Measurements from ENCODE around the gene E2F4. TPM values are rescaled to one million over a fixed set of nuclear protein-coding genes. Genes with fewer than 3 reads are reported as not detected.
A peak's percentile ranks its signal among the peaks of the same experiment; 100 is the strongest.

The E2F4 gene
- total RNA-seq, 1 experiment from 2014 or later: 114 TPM

- Histone ChIP-seq H3K27me3 (ENCODE audit: insufficient read depth, low read length) (no peaks in the 10 kb centered on the region), H3K4me2 (ENCODE audit: low read length) (peak overlapping the region; percentile 94), H3K9me2 (ENCODE audit: insufficient read depth) (no peaks in the 10 kb centered on the region), H4K20me1 (ENCODE audit: insufficient read depth) (no peaks in the 10 kb centered on the region), H3K9ac (ENCODE audit: low read length) (peak overlapping the region; percentile 87), H3K79me2 (ENCODE audit: insufficient read depth, low read length) (peaks cover 57% of the 10 kb centered on the region), H3K4me1 (ENCODE audit: control insufficient read depth in 1 of 2, insufficient read depth in 2 of 2, low read length in 2 of 2) (peaks cover 56 to 86% of the 10 kb centered on the region in 2 experiments), H2AFZ (ENCODE audit: low read depth, low read length, poor library complexity, severe bottlenecking) (no peak overlapping the region), H3K36me3 (ENCODE audit: control insufficient read depth in 1 of 2, insufficient read depth in 2 of 2, low read length in 2 of 2) (no peaks in the 10 kb centered on the region), H3K27ac (ENCODE audit: low read depth, low read length) (peak overlapping the region; percentile 92), H3K9me3 (ENCODE audit: control insufficient read depth in 1 of 2, insufficient read depth in 1 of 2, low read depth in 1 of 2, low read length in 2 of 2) (no peaks in the 10 kb centered on the region), H3K4me3 (replicated peaks in 1 of 2; ENCODE audit: low read depth in 1 of 2, low read length in 2 of 2) (peak overlapping the region; percentile 71 to 92)
- POLR2A ChIA-PET: interaction anchor here (1.3 to 1.9 kb wide), 3 partner anchors 17 to 47 kb away, joined by 3 to 8 read pairs (median 5); partner anchors contain the start of genes ELMO3 and TMEM208
- no peak for TF ChIP-seq POLR2A (IDR thresholded peaks at IDR 0.05; ENCODE audit: borderline replicate concordance, extremely low read depth, insufficient read depth, insufficient read length)
- TF ChIP-seq ZBTB33 (IDR thresholded peaks at IDR 0.05; ENCODE audit: extremely low read depth, insufficient replicate concordance, low read length): no peak
- no peak for TF ChIP-seq REST (IDR thresholded peaks at IDR 0.05; ENCODE audit: low read depth)
- TF ChIP-seq ZFX (IDR thresholded peaks at IDR 0.05): no peak
- no peak for TF ChIP-seq CTCF (IDR thresholded peaks at IDR 0.05 in 2 of 3, conservative IDR thresholded peaks at IDR 0.05 in 1 of 3; ENCODE audit: borderline replicate concordance in 1 of 3, insufficient read depth in 1 of 3, low read depth in 2 of 3, low read length in 2 of 3)
- no peak for TF ChIP-seq RAD21 (IDR thresholded peaks at IDR 0.05; ENCODE audit: low read depth)
- TF ChIP-seq POLR2AphosphoS5 (IDR thresholded peaks at IDR 0.05; ENCODE audit: low read depth, low read length): no peak
- no peak for TF ChIP-seq CBX3 (IDR thresholded peaks at IDR 0.05; ENCODE audit: low read depth)
- no peak for TF ChIP-seq YY1 (IDR thresholded peaks at IDR 0.05; ENCODE audit: extremely low read depth, insufficient replicate concordance, low read depth, low read length)
- TF ChIP-seq SRF (IDR thresholded peaks at IDR 0.05; ENCODE audit: low read depth): no peak
- TF ChIP-seq ELF1 (IDR thresholded peaks at IDR 0.05; ENCODE audit: borderline replicate concordance, low read depth): no peak
- no peak for TF ChIP-seq ZNF274 (IDR thresholded peaks at IDR 0.05; ENCODE audit: low read depth, low read length)
- TF ChIP-seq MAX (IDR thresholded peaks at IDR 0.05): no peak
- no peak for TF ChIP-seq SIN3A (IDR thresholded peaks at IDR 0.05; ENCODE audit: low read depth)
- no peak for TF ChIP-seq FOSL1 (IDR thresholded peaks at IDR 0.05; ENCODE audit: low read depth)
- CTCF ChIA-PET: interaction anchor here (1.3 to 2.6 kb wide), 2 partner anchors 46 to 47 kb away, joined by 6 to 13 read pairs; partner anchors contain the start of gene ELMO3
- RAD21 ChIA-PET (ENCODE audit: low non-redundant PET in 1 of 2, low total read pairs in 2 of 2, uncharacterized antibody in 2 of 2, unreplicated experiment in 2 of 2): interaction anchor here in 1 of 2 experiments (0.7 kb wide), 1 partner anchor 92 kb away, joined by 4 read pairs; no protein-coding TSS in a partner anchor
- DNase-seq (ENCODE audit: low read depth, low spot score) (no peak), ATAC-seq (no peak)
- BruUV-seq (replicated peaks): TSS peak; percentile 35
- intact Hi-C loops (cut with micrococcal nuclease): loop anchor here (5.0 kb wide), 1 partner anchor 172 kb away; the partner anchor contains the start of gene ZDHHC1
Measured at GRCh38 chr16:67245186-67245585, 53.2 kb downstream of the E2F4 start.

Data from HCT116 (cell line).